ENCODE results near the gene BDP1. TPM values are rescaled to one million over a fixed set of nuclear protein-coding genes. Genes with fewer than 3 reads are reported as not detected.

The BDP1 gene
- total and polyA plus RNA-seq, 12 donors, result 5.3 to 19.8 (median 17.1) TPM

GRCh38 chr5:71528206-71528605 is 72.8 kb downstream of the BDP1 start:
- TF ChIP-seq CTCF (IDR thresholded peaks at IDR 0.05), result no peak
- DNase-seq (no peak), ATAC-seq (no peak)
- Histone ChIP-seq H3K27ac (no peak overlapping the region), H3K4me1 (peaks cover 0 to 7% (median 0%) of the 10 kb centered on the region in 9 donors), H3K36me3 (peaks cover 0 to 78% (median 22%) of the 10 kb centered on the region in 9 donors), H3K9me3 (no peaks in the 10 kb centered on the region), H3K4me3 (no peak overlapping the region), H3K27me3 (no peaks in the 10 kb centered on the region)
- WGBS, 2 donors, result 83 to 87% methylated on average over 3 of the region's 3 CpGs
- intact Hi-C loops (cut with DNase I), result no loop called here

GRCh38 chr5:71529682-71530081 is 74.2 kb downstream of the BDP1 start:
- intact Hi-C loops (cut with DNase I), result no loop called here
- TF ChIP-seq CTCF (IDR thresholded peaks at IDR 0.05), result no peak
- ATAC-seq (no peak), DNase-seq (no peak)
- Histone ChIP-seq H3K27ac (no peak overlapping the region), H3K27me3 (no peaks in the 10 kb centered on the region), H3K4me3 (no peak overlapping the region), H3K36me3 (peaks cover 0 to 75% (median 14%) of the 10 kb centered on the region in 9 donors), H3K9me3 (no peaks in the 10 kb centered on the region), H3K4me1 (peaks cover 0 to 16% (median 0%) of the 10 kb centered on the region in 9 donors)
- WGBS, 2 donors, result 92 to 93% methylated on average over 1 of the region's 1 CpG

- no peak overlapping the region for H3K4me3 ChIP-seq
- TF ChIP-seq CTCF (IDR thresholded peaks at IDR 0.05), result no peak
- H3K27ac ChIP-seq, result peak overlapping the region in 2 of 10 donors; percentile 25 to 70
- no peak for DNase-seq
- peaks cover 0 to 87% (median 6%) of the 10 kb centered on the region in 9 donors for H3K36me3 ChIP-seq
- peak in 2 of 8 donors; percentile 39 to 44 for ATAC-seq
- H3K27me3 ChIP-seq, result no peaks in the 10 kb centered on the region
- 87 to 92% methylated on average over 3 of the region's 3 CpGs for WGBS, 2 donors
- H3K9me3 ChIP-seq, result no peaks in the 10 kb centered on the region
- peaks cover 0 to 16% (median 0%) of the 10 kb centered on the region in 9 donors for H3K4me1 ChIP-seq
- intact Hi-C loops (cut with DNase I), result no loop called here
Observed at GRCh38 chr5:71533142-71533541, 77.7 kb downstream of the BDP1 start.

- H3K36me3 ChIP-seq, result peaks cover 0 to 87% (median 6%) of the 10 kb centered on the region in 9 donors
Observed at GRCh38 chr5:71533615-71534014, 78.2 kb downstream of the BDP1 start.

More at GRCh38 chr5:71533615-71534014, 78.2 kb downstream of the BDP1 start:
- intact Hi-C loops (cut with DNase I), result no loop called here
- H3K4me3 ChIP-seq, result no peak overlapping the region
- TF ChIP-seq CTCF (IDR thresholded peaks at IDR 0.05), result no peak
- DNase-seq, result no peak
- peak in 5 of 8 donors; percentile 61 to 90 (median 72) for ATAC-seq
- peaks cover 0 to 16% (median 0%) of the 10 kb centered on the region in 9 donors for H3K4me1 ChIP-seq
- peak overlapping the region in 1 of 10 donors; percentile 70 for H3K27ac ChIP-seq
- no peaks in the 10 kb centered on the region for H3K9me3 ChIP-seq
- no peaks in the 10 kb centered on the region for H3K27me3 ChIP-seq
- 87 to 100% methylated on average over 1 of the region's 1 CpG for WGBS, 2 donors

Data from heart right ventricle (tissue), 16 donors.